ENCODE results near the gene KRT15. TPM values are rescaled to one million over a fixed set of nuclear protein-coding genes. Genes with fewer than 3 reads are reported as not detected.

Gene KRT15
- total RNA-seq, 4 donors from 2014 or later = 0.42 to 4.2 (median 0.78) TPM; not detected in 1

DNA sequence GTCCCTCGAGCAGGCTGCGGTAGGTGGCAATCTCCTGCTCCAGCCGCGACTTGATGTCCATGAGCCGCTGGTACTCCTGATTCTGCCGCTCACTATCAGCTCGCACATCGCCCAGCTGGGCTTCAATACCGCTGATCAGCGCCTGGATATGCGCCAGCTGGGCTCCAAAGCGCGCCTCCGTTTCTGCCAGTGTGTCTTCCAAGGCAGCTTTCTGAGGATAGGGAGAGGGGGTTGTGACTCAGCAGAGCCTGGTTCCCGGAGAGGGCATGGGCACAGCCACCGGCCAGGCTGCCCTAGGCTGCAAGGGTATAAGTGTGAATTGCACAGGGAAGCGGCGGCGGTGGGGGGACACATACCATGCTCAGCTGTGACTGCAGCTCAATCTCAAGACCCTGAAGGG is 5.1 kb upstream of the KRT15 start:
- Histone ChIP-seq H3K27ac (peak overlapping the region in 1 of 4 donors; percentile 26), H3K36me3 (no peaks in the 10 kb centered on the region), H3K9me3 (no peaks in the 10 kb centered on the region), H3K4me3 (peak overlapping the region in 1 of 4 donors; percentile 50), H3K4me1 (peaks cover 0 to 32% (median 4%) of the 10 kb centered on the region in 4 donors), H3K27me3 (peaks cover 0 to 25% of the 10 kb centered on the region in 2 donors)
- DNase-seq (ENCODE audit: low spot score in 2 of 2) = no peak
- WGBS, 2 donors = 78 to 82% methylated on average over 19 of the region's 19 CpGs
- TF ChIP-seq, protein P1, sequence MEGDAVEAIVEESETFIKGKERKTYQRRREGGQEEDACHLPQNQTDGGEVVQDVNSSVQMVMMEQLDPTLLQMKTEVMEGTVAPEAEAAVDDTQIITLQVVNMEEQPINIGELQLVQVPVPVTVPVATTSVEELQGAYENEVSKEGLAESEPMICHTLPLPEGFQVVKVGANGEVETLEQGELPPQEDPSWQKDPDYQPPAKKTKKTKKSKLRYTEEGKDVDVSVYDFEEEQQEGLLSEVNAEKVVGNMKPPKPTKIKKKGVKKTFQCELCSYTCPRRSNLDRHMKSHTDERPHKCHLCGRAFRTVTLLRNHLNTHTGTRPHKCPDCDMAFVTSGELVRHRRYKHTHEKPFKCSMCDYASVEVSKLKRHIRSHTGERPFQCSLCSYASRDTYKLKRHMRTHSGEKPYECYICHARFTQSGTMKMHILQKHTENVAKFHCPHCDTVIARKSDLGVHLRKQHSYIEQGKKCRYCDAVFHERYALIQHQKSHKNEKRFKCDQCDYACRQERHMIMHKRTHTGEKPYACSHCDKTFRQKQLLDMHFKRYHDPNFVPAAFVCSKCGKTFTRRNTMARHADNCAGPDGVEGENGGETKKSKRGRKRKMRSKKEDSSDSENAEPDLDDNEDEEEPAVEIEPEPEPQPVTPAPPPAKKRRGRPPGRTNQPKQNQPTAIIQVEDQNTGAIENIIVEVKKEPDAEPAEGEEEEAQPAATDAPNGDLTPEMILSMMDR (IDR thresholded peaks at IDR 0.05) = no peak
- TF ChIP-seq EP300 (IDR thresholded peaks at IDR 0.05) (no peak), POLR2A (IDR thresholded peaks at IDR 0.05) (no peak)

DNA sequence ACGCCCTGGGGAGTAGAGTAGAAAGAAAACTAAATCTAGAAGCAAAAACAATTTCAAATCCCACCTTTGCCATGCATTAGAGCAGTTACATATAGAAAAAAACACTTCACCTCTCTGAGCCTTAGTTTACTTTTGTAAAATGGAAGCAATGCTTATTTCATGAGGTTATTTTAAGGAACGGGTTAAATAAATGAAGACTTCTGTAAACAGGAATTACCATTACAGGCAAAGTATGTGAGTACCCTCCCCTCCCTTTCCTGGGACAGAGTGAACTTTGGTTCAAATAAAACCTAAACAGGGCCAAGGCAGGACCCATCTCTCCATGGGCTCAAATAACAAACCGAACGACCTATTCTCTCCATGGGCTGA is 4.5 kb upstream of the KRT15 start:
- Histone ChIP-seq H3K27me3 (peaks cover 0 to 19% of the 10 kb centered on the region in 2 donors), H3K36me3 (no peaks in the 10 kb centered on the region), H3K4me3 (peak overlapping the region in 1 of 4 donors; percentile 50), H3K27ac (no peak overlapping the region), H3K4me1 (peaks cover 0 to 27% (median 4%) of the 10 kb centered on the region in 4 donors), H3K9me3 (no peaks in the 10 kb centered on the region)
- WGBS, 2 donors = 58 to 64% methylated on average over 4 of the region's 4 CpGs
- DNase-seq (ENCODE audit: low spot score in 2 of 2) = no peak
- TF ChIP-seq EP300 (IDR thresholded peaks at IDR 0.05) (no peak), POLR2A (IDR thresholded peaks at IDR 0.05) (no peak)
- TF ChIP-seq, protein P1 (IDR thresholded peaks at IDR 0.05) = no peak

DNA sequence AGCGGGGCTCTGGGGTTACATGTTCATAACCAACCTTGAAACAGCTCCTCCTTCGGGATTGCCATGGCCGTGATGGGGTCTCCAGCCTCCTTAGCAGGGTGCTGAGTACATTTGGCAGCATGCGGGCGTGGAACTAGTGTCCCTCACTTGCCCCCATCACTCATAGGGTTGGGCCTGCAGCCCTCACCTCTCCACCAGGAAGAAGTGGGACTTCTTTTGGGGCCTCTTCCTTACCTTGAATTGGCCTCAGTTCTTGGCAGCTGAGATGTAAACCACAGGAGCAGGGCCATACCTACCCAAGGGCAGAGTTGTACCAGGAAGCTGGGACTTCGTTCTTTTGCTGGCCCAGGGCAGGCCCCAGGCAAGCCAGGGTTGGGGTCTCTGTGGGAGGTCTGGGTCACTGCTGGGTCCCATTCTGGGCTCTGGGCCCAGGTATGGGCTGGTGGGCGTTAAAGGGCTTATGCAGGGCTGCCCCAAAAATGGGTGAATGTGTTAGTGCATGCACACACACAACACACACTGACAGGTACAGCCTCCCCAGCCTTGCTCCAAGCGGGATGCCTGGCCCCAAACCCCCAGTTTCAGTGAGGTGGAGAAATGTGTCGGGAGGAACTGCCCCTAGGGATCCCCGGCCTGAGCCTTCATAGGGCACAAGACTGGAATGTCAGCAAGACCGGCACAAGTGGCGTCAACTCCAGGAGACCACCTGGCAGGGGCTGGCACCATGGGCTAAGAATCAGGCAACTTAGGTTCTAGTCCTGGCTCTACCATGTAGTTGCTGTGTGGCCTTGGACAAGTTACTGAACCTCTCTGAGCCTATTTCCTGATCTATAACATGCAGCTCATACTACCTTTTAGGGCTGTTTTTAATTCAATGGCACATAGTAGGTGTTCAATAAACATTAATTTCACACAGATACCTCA is 3.9 kb upstream of the KRT15 start:
- H3K27ac ChIP-seq = peak overlapping the region in 1 of 4 donors; percentile 52
- peaks cover 0 to 21% (median under 1%) of the 10 kb centered on the region in 4 donors for H3K4me1 ChIP-seq
- TF ChIP-seq, protein P1 (IDR thresholded peaks at IDR 0.05) = no peak
- no peak for TF ChIP-seq EP300 (IDR thresholded peaks at IDR 0.05)
- TF ChIP-seq POLR2A (IDR thresholded peaks at IDR 0.05) = no peak
- 78 to 81% methylated on average over 10 to 11 of the region's 12 CpGs for WGBS, 2 donors
- H3K27me3 ChIP-seq = peaks cover 0 to 13% of the 10 kb centered on the region in 2 donors
- no peaks in the 10 kb centered on the region for H3K36me3 ChIP-seq
- DNase-seq (ENCODE audit: low spot score in 2 of 2) = no peak
- H3K4me3 ChIP-seq = no peak overlapping the region
- H3K9me3 ChIP-seq = no peaks in the 10 kb centered on the region

DNA sequence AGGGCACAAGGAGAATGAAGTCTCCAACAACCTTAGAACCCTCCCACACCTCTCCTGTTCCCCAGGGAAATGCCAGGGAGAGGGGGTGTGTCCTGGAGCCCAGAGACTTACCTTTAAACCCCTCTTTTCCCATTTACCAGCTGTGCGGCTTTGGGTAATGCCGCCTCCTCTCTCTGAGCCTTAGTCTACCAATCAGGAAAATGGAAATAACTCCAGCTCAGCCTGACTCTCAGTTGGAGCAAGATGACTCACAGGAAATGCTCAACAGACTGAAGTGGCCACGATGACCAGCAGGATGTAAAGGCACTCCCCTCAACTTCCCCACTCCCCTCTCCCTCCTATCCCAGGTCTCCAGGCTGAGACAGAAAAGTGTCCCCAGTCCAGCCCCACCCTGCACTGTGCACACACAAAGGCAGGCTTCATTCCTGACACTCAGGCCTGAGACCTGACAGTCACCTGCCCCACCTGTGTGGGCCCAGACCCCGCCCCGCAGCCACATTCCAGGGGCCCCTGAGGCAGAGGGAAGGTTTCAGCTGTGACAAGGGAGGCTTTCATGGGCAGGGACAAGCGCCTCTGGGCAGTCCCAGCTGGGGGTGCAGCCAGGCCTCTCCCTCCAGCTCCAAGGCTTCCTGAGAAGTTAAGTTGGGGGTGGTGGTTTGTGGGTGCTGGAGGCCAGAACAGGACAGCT is 3.0 kb upstream of the KRT15 start:
- Histone ChIP-seq H3K36me3 (no peaks in the 10 kb centered on the region), H3K9me3 (no peaks in the 10 kb centered on the region), H3K4me3 (no peak overlapping the region), H3K27me3 (peaks cover 0 to 4% of the 10 kb centered on the region in 2 donors), H3K27ac (peak overlapping the region in 1 of 4 donors; percentile 52), H3K4me1 (peaks cover 0 to 14% (median 0%) of the 10 kb centered on the region in 4 donors)
- TF ChIP-seq POLR2A (IDR thresholded peaks at IDR 0.05) (no peak), EP300 (IDR thresholded peaks at IDR 0.05) (no peak)
- TF ChIP-seq, protein P1 (IDR thresholded peaks at IDR 0.05) = no peak
- 68 to 70% methylated on average over 4 to 6 of the region's 6 CpGs for WGBS, 2 donors
- no peak for DNase-seq (ENCODE audit: low spot score in 2 of 2)

All from tibial nerve (tissue), 4 donors.